Activated CD8-positive, alpha-beta memory T cell treated with anti-CD3 and anti-CD28 coated beads for 48 hours (primary cell): ENCODE results near the gene AKR7A2.

ENCODE experiments used
- DNase-seq, 3 experiments: peaks; one replicate each; pipeline ENCODE4 v3.0.0-alpha.2; 2020; ENCODE audit warnings: low read depth in 2 of 3, low spot score in 2 of 3

The AKR7A2 gene

DNA sequence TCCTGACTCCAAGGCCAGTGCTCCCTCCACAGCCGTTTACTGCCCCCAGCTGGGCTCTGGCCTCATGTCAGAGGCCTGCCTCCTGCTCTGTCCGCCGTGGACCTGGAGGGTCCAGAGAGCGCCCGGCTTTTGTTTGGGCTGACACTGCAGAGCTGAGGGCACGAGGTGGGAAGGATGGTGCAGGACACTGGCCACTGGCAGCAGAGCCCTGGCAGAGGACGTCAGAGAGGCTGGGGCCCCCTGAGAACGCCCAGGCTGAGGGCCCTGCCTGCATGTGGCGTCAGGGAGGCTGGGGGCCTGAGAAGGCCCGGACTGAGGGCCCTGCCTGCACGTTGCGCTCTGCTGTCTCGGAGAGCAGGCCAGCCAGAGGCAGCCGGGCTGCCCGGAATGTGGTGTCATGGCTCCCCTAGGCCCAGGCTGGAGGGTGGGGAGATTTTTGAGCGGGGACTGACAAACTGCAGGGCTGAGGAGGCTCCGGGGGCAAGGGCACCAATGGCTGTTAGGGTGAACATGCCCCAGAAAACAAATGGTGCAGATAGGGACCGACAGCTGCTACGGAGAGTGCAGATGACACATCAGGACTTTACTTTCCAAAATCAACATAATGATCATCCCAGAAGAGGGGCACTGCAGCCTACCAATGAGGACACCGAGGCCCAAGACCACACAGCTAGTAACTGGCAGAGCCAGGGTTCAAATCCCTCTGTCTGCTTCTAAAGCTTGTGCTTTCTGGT is 31.8 kb upstream of the AKR7A2 start:
- no peak for DNase-seq

DNA sequence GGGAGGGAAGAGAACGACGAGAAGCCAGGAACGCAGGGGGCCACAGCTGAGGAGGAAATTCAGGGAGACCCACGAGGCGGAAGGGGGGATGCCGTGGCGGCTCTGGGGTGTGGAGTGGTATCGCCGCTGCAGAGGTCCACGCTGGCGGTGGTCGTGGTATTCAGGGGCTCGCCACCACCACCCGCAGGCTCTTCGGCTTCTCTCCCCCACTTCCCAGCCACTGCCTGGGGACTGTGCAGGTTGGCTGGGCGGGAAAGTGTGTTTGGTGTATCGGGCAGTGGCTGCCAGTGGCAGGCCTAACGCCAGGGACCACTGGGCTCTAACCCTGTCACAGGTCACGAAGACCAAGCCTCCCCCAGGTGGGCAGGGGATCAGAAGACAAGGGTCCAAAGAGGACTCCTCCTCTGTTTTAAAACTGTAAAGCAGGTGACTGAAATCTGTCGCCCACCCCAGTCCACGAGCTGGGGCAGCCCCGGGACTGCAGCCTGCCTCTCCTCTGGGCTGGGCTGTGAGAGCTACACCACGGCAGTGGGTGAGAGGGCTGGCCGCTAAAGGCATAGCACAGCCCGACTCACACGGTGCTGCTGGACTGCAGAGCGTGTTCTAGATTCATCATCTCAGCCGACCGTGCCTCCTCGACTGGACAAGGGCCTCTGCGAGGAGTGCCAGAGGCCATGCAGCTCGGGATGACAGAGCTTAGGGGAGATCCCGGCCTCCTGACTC is 31.1 kb upstream of the AKR7A2 start:
- DNase-seq: no peak

DNA sequence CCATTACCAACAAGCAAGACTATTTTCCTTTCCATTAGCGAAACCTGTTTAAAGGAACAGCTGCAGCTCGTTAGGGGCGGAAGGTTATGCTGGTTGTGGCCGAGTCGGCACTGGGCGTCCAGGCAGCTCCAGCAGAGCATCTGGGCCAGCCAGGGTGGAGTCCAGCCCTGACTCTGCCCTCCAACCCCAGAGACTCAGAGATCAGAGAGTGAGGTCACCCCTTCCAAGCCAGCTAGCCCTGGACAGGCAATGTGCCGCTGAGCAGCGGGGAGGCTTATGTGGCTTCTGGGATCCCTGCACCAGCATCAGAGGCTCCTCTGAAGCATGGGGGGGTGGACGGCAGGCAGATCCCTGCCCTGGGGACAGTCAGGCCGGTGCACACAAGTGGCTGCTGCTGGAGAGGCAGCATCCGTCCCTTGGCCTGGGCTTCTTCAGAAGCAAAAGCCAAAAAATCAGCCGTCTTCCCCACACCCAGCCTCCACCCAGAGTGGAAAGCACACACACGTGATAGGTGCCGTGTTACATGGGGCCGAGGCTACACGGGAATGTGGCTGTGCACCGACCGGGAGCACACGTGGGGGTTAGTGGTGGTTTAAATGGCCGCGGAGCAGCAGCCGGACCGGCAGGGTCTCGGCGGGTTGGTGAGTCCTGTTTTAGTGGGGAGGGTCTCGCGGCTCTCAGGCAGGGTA is 30.3 kb upstream of the AKR7A2 start:
- no peak for DNase-seq

DNA sequence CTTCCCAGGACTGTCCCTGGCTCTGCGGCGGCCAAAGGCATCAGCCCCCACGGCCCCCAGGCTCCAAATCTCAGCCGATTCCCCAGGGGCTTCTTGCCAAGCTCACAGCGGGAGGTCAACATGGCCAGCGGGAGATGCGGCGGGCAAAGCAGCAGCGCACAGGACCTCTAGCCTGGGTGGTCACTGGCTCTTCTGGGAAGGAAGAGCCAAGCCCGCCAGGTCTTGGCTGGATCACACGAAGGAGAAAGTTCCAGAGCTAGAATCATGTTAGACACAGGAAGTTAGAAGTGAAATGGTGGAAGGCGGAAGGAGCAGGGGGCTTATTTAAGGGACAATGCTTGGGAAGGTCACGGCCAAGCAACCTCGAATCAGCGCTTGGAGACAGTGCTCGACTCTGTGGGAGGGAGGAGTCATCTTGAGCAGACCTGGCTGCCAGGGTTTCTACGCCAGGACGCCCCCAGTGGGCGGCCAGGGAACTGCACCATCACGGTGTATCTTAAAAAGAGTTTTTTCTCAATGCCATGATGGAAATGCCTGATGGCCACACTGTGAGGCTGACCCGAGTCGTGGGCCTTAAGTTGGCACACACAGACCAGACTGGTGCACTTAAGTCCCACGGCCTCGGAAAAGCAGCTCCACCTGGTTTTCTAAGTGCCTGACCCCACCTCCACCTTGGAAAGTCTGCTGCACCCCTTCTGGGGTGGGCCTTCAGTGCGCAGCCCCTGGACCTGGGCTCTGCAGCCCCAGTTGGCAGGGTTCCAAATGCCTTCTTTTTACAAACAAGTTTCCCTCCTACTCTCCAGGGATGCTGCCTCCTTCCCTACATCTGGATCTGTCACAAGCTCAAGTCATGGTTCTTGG is 29.5 kb upstream of the AKR7A2 start:
- DNase-seq: peak; percentile 40 to 65 (median 50)

DNA sequence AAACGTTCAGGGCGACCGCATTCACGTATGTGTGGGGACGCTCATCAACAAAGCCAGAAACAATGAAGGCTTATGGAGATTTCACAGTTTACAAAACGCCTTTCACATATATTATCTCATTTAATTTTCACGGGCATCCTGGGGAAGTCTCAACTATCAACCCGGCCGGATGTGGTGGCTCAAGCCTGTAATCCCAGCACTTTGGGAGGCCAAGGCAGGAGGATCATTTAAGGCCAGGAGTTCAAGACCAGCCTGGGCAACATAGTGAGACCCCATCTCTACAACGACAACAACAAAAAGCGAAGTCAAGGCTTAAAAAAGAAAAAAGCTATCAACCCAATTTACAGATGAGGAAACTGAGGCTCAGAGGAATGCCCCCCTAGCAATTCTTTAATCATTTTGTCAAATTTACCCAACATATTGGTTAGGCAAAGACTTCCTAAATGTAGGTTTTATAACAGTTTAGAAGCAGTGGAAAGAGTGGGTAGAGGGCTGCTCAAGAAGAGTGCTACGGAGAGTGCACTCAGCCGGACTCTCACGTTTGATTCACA is 28.5 kb upstream of the AKR7A2 start:
- no peak for DNase-seq

DNA sequence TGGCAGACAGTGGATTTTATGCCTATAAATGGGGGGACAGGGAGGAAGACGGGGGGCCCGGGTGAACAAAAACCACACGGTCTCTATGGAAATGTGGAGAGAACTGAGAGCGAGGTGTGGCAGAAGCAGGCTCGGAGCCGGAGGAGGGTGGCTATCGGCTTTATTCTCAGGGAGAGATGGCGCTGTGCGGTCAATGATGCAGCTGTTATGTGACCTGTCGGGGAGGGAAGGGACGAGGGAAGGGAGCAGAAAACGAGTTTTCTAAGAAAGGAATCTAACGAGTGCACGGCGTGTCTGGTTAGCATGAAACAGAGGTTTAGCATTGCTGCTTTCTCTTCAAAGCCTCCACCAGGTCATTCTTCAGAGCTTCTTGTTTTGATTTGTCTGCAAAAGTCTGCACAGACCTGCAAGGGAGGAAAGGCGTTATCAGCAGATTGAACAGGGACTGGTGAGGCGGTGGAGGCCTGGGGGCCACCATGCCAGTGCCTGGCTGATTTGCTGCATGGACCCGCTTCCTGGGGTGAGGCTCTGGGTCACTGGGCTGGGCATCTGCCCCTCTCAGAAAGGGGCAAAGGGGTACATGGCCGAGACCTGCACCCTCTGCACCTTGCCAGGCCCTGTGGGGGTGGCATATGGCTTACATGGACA is 27.4 kb upstream of the AKR7A2 start:
- no peak for DNase-seq

DNA sequence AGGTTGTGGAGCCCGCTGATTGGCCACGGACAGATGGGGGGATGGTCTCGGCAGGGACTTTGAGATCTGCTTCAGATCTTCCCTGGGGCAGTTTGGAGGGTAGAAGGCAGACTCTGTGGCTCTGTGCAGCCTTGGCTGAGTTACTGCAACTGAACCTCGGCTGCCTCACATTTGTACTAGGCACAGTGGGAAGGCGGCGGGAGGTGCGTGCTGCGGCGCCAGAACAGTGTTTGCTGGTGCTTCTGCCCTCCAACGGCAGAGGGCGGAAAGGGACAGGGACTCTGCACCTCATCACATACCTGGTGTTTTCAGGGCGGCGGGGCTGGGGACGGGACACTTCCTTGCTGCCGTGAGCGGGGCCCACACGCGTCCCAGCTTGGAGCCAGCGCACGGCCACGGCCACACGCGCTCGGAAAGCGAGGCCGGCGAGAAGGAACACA is 26.4 kb upstream of the AKR7A2 start:
- DNase-seq: no peak

DNA sequence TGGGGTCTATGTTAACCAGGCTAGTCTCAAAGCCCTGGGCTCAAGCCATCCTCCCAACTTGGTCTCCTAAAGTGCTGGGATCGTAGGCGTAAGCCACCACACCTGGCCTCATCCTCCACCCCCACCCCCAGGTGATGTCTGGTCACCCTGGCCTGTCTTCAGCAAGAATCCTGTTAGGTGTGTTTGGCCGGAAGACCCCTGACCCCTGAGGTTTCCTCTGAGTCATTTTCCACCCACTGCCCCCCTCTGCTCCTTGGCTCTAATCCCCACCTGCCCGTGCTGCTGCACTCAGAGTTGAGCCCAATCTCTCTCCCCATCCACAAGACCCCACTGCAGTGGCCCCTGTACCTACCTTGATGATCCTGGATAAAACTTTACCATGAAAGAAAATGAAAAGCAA is 25.3 kb upstream of the AKR7A2 start:
- no peak for DNase-seq

DNA sequence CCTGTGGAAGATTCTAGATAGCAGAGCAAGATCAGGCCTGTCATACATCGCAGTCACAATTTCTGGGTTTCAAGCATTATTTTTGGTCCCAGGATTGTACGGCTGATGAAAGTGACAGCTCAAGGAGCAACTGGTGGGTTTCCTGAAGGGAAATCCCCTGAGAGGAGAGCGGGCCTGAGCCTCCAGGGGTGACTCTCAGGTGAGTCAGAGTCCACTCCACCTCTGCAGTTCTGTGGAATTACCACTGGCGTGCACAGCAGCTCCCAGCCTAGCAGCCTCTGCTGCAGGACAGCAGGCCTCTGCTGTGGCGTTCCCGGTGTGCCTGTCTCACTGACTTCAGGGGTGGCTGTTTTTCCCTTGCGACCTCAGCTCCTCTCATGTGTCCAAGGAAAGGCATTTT is 24.6 kb upstream of the AKR7A2 start:
- no peak for DNase-seq

DNA sequence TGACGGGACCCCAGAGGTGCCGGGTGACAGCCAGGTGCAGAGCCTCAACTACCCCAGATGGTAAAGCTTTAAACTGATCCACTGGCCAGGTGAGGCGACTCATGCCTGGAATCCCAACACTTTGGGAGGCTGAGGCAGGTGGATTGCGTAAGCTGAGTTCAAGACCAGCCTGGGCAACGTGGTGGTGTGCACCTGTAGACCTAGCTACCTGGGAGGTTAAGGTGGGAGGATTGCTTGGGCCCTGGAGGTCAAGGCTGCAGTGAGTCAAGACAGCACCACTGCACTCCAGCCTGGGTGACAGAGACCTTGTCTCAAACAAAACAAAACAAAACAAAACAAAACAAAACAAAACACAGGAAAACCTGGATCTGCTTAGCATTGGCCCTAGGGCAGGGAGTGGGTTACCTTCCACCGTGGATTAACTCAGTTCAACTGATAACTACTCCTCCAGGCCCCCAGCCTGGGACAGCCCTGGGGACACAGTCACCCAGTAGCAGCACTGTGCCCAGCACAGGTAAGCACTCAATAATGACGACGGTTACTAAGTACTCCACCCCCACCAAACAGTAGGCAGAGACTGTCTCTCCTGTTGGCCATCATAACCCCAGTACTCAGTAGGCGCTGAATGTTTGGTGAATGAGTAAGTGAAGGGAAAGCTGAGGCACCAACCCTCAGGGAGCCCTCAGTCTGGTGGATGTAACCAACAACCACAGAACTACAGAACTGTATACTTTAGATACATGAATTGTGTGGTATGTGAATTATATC is 21.8 kb upstream of the AKR7A2 start:
- no peak for DNase-seq

DNA sequence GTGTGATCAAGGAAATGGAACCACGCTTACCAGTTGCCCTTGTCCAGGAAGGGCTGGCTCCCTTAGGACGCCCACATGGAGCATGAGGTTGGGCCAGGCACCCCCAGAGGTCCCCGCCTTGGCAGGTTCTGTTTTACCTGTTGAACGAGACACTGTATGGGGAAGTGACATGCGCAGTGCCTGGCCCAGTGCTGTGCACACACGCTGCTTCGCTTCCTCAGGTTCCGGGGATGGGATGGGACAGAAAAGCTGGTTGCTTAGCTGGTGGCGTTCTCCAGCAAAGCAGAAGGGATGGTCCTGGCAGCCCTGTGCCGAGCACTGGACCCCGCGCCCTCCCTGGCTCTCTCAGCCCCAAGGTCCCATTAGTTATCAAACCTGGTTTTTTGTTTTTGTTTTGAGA is 20.9 kb upstream of the AKR7A2 start:
- no peak for DNase-seq

DNA sequence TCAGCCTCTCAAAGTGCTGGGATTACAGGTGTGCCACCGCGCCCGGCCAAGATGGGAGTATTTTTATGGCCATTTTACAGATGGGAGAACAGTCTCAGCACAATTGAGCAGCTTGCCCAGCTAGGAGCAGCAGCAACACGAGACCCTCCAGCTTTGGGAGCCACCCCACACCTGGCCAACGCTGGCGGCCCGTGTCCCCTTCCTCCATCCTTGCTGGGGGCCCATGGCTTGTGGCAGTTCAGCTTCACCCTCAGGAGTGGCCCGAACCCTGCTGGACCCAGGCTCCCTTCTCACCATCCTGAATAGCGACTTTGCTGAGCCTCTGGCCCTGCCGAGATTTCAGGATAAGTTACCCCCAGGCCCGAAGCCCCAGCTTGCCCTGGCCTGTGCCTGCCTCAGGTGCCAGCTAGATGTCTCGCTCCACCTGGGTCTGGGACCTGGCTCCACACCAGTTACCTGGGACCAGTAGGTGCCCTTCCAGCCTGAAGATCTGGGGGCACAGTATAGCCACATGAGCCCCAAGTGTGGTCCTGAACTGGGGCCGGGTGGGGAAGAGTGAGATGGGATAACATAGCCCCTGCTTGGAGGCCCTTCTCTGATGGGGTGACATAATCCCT is 19.4 kb upstream of the AKR7A2 start:
- DNase-seq: no peak

DNA sequence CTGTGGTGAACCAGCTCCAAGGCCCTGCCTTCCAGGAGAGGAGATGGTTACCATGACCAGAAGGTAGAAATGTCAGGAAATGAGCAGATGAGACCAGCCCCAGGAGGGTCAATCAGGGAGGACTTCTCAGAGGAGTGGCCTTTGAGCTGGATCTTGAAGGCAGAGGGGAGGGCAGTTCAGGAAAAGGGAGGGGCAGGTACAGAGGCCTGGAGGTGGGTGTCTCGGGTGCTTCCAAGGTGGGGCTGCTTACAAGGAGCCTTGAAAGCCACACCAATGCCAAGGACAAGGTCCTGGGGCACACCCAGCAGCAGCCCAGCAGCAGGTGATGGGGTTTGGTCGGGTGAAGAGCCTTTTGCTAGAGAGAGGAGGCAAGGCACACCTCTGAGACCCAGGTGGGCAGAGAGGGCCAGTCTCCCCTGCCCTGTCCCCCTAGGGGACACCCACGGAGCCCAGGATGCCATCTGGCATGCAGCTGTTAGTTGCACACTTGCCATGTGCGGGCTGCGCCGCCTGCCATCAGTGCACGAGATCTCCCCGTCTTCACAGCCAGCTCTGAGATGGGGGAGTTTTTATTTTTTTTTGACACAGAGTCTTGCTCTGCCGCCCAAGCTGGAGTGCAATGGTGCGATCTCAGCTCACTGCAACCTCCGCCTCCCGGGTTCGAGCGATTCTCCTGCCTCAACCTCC is 18.6 kb upstream of the AKR7A2 start:
- no peak for DNase-seq

DNA sequence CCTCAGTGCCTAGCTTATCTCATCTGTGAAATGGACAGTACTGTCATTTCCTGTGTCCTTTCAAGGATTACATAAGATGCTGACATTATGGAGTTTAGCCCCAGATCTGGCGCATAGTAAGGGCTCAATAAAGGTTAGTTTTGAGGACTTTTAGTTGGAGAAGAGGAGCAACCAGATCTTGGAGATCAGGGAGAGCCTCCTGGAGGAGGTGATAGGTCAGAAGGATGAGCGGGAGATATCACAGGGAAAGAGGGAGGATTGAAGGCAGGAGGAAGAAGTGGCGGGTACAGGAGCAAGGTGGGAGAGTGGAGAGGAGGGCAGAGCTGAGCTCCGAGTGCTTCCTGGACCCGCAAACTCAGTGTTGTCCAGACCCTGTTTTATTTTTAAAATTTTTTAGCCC is 17.7 kb upstream of the AKR7A2 start:
- no peak for DNase-seq

DNA sequence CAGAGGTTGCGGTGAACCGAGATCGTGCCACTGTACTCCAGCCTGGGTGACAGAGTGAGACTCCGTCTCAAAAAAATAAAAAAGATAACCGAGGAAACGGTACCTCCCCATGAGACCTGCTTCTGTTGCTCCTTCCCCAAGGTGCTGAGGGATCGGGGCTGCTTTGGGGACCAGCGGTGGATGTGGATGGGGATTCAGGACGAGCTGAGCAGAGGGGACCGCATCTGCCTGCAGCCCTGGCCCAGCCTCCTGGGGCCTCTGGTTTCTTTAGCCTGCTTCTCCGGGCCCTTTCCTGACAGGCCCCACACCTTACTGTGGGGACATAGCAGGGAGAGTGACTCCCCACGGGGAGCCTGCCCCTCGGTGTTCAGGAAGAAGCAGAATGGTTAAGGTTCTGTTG is 17.2 kb upstream of the AKR7A2 start:
- DNase-seq: no peak

DNA sequence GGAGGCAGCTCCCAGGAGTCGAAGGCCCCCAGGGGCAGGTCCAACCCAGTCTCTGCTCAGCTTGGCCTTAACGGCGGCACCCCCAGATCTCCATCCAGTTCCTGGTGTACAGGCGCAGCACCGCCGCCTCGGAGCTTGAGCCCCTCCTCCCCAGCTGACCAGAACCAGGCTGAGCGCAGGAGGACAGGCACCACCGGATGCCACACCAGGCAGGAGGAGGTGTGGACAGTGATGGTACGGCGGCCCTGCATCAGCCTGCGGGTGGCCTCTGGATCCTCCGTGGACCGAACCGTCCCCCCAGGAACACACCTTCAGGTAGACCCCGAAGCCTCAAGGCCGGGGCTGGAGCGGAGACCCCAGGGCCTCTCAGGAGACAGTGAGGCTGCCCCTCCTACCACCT is 16.5 kb upstream of the AKR7A2 start:
- DNase-seq: no peak

DNA sequence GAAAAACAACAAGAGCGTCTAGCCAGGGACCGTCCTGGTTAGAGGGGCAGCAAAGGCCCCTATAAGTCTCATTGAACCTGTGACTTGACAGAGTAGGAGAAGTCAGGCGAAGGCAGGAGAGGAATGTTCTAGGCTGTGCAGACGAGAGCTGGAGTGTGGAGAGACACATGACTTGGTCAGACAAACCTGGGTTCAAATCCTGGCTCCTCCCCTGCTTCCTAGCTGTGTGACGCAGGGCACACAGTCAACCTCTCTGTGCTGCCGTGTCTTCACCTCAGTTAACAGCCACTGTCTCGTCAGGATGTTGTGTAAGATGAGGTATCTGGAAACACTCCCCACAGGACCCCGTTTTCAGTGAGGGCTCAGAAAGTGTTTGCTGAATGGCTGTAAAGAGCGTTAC is 15.8 kb upstream of the AKR7A2 start:
- DNase-seq: no peak

DNA sequence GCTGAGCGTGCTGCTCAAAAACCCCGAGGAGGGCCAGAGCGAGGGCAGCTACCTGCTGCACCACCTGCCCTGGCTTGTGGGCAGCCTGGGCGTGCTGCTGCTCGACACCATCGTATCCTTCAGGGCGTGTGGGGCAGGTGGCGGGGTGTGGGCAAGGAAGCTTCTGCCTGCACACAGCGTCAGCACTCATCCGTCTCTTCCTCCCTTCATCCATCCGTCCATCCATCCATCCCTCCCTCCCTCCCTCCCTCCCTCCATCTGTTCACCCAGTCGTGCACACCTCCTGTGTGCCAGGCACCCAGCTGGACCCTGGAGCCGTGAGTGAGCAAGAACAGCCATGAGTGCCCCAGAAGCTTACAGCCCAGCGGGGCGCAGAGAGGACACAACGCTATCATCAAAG is 15.4 kb upstream of the AKR7A2 start:
- no peak for DNase-seq

DNA sequence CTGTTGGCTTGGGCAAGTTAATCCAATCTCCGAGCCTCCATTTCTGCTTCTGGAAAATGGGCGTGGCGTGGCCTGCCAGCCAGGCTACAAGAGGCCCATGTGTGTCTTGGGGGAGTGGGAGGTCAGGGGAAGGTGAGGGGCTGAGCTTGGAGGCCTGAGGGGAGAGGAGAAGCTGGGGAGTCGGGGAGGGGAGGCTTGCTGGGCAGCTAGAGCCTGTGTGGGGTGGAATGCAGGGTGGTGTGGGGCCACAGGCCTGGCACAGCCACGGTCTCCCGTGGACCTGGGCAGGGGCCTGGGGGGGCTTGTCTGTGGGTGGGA is 14.8 kb upstream of the AKR7A2 start:
- DNase-seq: no peak
